H1 (cell line): ENCODE results near the gene IQSEC3. TPM values are rescaled to one million over a fixed set of nuclear protein-coding genes. Genes with fewer than 3 reads are reported as not detected.

Source experiments
- CTCF ChIA-PET: fragments of 300-600 bp; sonication (Branson Sonifier 250); formaldehyde crosslinking; loops from one replicate; lab custom pipeline; 2021; ENCODE audit not compliant: partially characterized antibody; lab: Charles Lee
- POLR2A ChIA-PET: fragments of 300-600 bp; sonication (Branson Sonifier 250); formaldehyde crosslinking; loops from one replicate; lab custom pipeline; 2021; ENCODE audit warnings: inconsistent platforms; ENCODE audit not compliant: partially characterized antibody; lab: Charles Lee
- DNase-seq, 2 experiments: peaks; one replicate each; pipeline versions ENCODE4 v3.0.0 to v3.0.0-alpha.2; 2010 to 2022; ENCODE audit warnings: low spot score in 2 of 2, low read depth in 1 of 2, mixed read lengths in 1 of 2
- FAIRE-seq: peaks from 2 replicates; lab custom pipeline; 2011; peaks lifted over from hg19 to GRCh38; lab: Jason Lieb, UNC
- H2AFZ ChIP-seq: 2 replicates; pipeline ENCODE4 v1.8.1; 2012; ENCODE audit warnings: low read length, inconsistent platforms
- H2AK5ac ChIP-seq: 2 replicates; pipeline ENCODE4 v1.6.1; 2013; ENCODE audit warnings: low read depth, low read length
- H2BK120ac ChIP-seq: replicated peaks from 2 replicates; pipeline ENCODE3; 2013; ENCODE audit warnings: low read depth, low read length, inconsistent platforms
- H2BK12ac ChIP-seq: 2 replicates; pipeline ENCODE4 v1.6.1; 2013; ENCODE audit warnings: low read depth, low read length
- H2BK15ac ChIP-seq: 2 replicates; pipeline ENCODE4 v1.6.1; 2013; ENCODE audit warnings: low read length
- H2BK20ac ChIP-seq: 2 replicates; pipeline ENCODE4 v1.6.1; 2013; ENCODE audit warnings: low read length
- H2BK5ac ChIP-seq: 2 replicates; pipeline ENCODE4 v1.6.1; 2013; ENCODE audit warnings: low read depth, low read length
- H3K14ac ChIP-seq: 2 replicates; pipeline ENCODE4 v1.6.1; 2013; ENCODE audit warnings: inconsistent platforms; ENCODE audit not compliant: insufficient read length
- H3K18ac ChIP-seq: 2 replicates; pipeline ENCODE4 v1.6.1; 2013; ENCODE audit warnings: low read length; ENCODE audit errors: extremely low read depth
- H3K23ac ChIP-seq: 2 replicates; pipeline ENCODE4 v1.6.1; 2013; ENCODE audit warnings: inconsistent platforms; ENCODE audit not compliant: insufficient read length
- H3K23me2 ChIP-seq: 2 replicates; pipeline ENCODE4 v1.6.1; 2013; ENCODE audit warnings: low read depth, low read length
- H3K27ac ChIP-seq: 2 replicates; pipeline ENCODE4 v1.6.1; 2011; ENCODE audit warnings: low read depth, low read length, inconsistent platforms
- H3K27me3 ChIP-seq, 4 experiments: replicated peaks in 1 of 4; 1 replicate in 1 of 4; 2 replicates in 3 of 4; pipeline versions ENCODE4 v1.6.1 to v1.8.1; 2011 to 2013; ENCODE audit warnings: low read length in 3 of 4, mild to moderate bottlenecking in 3 of 4, inconsistent platforms in 2 of 4, mixed read lengths in 2 of 4, moderate library complexity in 1 of 4; ENCODE audit not compliant: control insufficient read depth in 3 of 4, insufficient read depth in 3 of 4; ENCODE audit errors: extremely low read depth in 1 of 4
- H3K36me3 ChIP-seq, 4 experiments: 2 replicates each; pipeline versions ENCODE4 v1.6.1 to v1.8.1; 2011 to 2013; ENCODE audit warnings: mild to moderate bottlenecking in 4 of 4, low read length in 3 of 4, moderate library complexity in 2 of 4, control low read depth in 1 of 4, inconsistent platforms in 1 of 4; ENCODE audit not compliant: insufficient read depth in 4 of 4, control insufficient read depth in 2 of 4
- H3K4ac ChIP-seq: replicated peaks from 2 replicates; pipeline ENCODE3; 2013; ENCODE audit warnings: low read length, low read depth, mixed read lengths, inconsistent platforms; ENCODE audit not compliant: insufficient read length
- H3K4me1 ChIP-seq, 4 experiments: replicated peaks in 1 of 4; 1 replicate in 1 of 4; 2 replicates in 3 of 4; pipeline versions ENCODE4 v1.6.1 to v1.8.1; 2011 to 2013; ENCODE audit warnings: low read length in 3 of 4, inconsistent platforms in 2 of 4, mixed read lengths in 1 of 4; ENCODE audit not compliant: insufficient read depth in 4 of 4, control insufficient read depth in 3 of 4
- H3K4me2 ChIP-seq, 2 experiments: 2 replicates each; pipeline versions ENCODE4 v1.6.1 to v1.8.1; 2011 to 2013; ENCODE audit warnings: low read depth in 2 of 2, low read length in 2 of 2, control low read depth in 1 of 2, inconsistent platforms in 1 of 2, mild to moderate bottlenecking in 1 of 2; ENCODE audit not compliant: insufficient read depth in 1 of 2
- H3K4me3 ChIP-seq, 4 experiments: fragments of 200-600, 300-600 bp in 1 of 4; sonication (generic), shearing (Covaris generic), sonication (Bioruptor Twin) in 1 of 4; 2 replicates each; pipeline versions ENCODE4 v1.5.1 to v1.8.1; 2011 to 2016; ENCODE audit warnings: low read length in 4 of 4, low read depth in 3 of 4, control low read depth in 2 of 4, inconsistent platforms in 2 of 4, mild to moderate bottlenecking in 2 of 4, mixed read lengths in 1 of 4, moderate library complexity in 1 of 4; ENCODE audit not compliant: insufficient read depth in 2 of 4; ENCODE audit errors: extremely low read depth in 1 of 4
- H3K56ac ChIP-seq: replicated peaks from 2 replicates; pipeline ENCODE3; 2013; ENCODE audit warnings: low read depth, mild to moderate bottlenecking, mixed read lengths, low read length, inconsistent platforms; ENCODE audit not compliant: insufficient read length
- H3K79me1 ChIP-seq: 2 replicates; pipeline ENCODE4 v1.6.1; 2013; ENCODE audit warnings: low read depth, low read length, control low read depth
- H3K79me2 ChIP-seq, 2 experiments: 2 replicates each; pipeline versions ENCODE4 v1.6.1 to v1.8.1; 2012 to 2013; ENCODE audit warnings: low read length in 2 of 2, mild to moderate bottlenecking in 2 of 2, inconsistent platforms in 1 of 2; ENCODE audit not compliant: insufficient read depth in 2 of 2, control insufficient read depth in 1 of 2
- H3K9ac ChIP-seq, 4 experiments: replicated peaks in 1 of 4; 1 replicate in 1 of 4; 2 replicates in 3 of 4; pipeline versions ENCODE4 v1.6.1 to v1.8.1; 2011 to 2013; ENCODE audit warnings: low read depth in 3 of 4, low read length in 3 of 4, control low read depth in 2 of 4, mild to moderate bottlenecking in 2 of 4, moderate library complexity in 2 of 4, inconsistent platforms in 1 of 4; ENCODE audit errors: extremely low read depth in 1 of 4
- H3K9me3 ChIP-seq, 2 experiments: 2 replicates each; pipeline versions ENCODE4 v1.6.1 to v1.8.1; 2012 to 2013; ENCODE audit warnings: mild to moderate bottlenecking in 2 of 2, moderate library complexity in 2 of 2, control low read depth in 1 of 2, inconsistent platforms in 1 of 2, low read depth in 1 of 2, low read length in 1 of 2, mixed read lengths in 1 of 2; ENCODE audit not compliant: insufficient read depth in 2 of 2
- H4K20me1 ChIP-seq, 2 experiments: replicated peaks in 1 of 2; 2 replicates each; pipeline versions ENCODE3 to v1.8.1; 2011 to 2013; ENCODE audit warnings: inconsistent platforms in 2 of 2, low read length in 2 of 2, mild to moderate bottlenecking in 1 of 2; ENCODE audit not compliant: insufficient read depth in 2 of 2, control insufficient read depth in 1 of 2
- H4K5ac ChIP-seq: 2 replicates; pipeline ENCODE4 v1.6.1; 2013; ENCODE audit warnings: low read length, low read depth, mixed read lengths, inconsistent platforms; ENCODE audit not compliant: insufficient read length
- H4K8ac ChIP-seq: 2 replicates; pipeline ENCODE4 v1.8.0; 2013; ENCODE audit warnings: mild to moderate bottlenecking, moderate library complexity, low read length, inconsistent platforms; ENCODE audit not compliant: insufficient read depth; ENCODE audit errors: extremely low read depth
- H4K91ac ChIP-seq: replicated peaks from 2 replicates; pipeline ENCODE3; 2013; ENCODE audit warnings: low read length, mixed read lengths, inconsistent platforms; ENCODE audit not compliant: insufficient read length
- CBX5 ChIP-seq: fragments of 300-800, 300-1000 bp; sonication (generic); IDR thresholded peaks from 2 replicates; pipeline ENCODE4 v1.7.1; 2016; ENCODE audit warnings: antibody characterized with exemption, low read length, low read depth
- CHD2 ChIP-seq: IDR thresholded peaks from 2 replicates; pipeline ENCODE4 v1.6.1; 2012; ENCODE audit warnings: low read length, improper control_type of control experiment
- CREB1 ChIP-seq: IDR thresholded peaks from 2 replicates; pipeline ENCODE4 v1.6.1; 2012; ENCODE audit warnings: inconsistent platforms
- EGR1 ChIP-seq: IDR thresholded peaks from 2 replicates; pipeline ENCODE4 v1.6.1; 2011; ENCODE audit warnings: low read depth, low read length, borderline replicate concordance
- KDM4A ChIP-seq: IDR thresholded peaks from one replicate; pipeline ENCODE4 v1.7.1; 2012; ENCODE audit warnings: low read depth, mild to moderate bottlenecking, moderate library complexity, low read length, inconsistent platforms; ENCODE audit not compliant: severe bottlenecking
- MAX ChIP-seq: IDR thresholded peaks from 2 replicates; pipeline ENCODE4 v1.6.1; 2012; ENCODE audit warnings: inconsistent platforms
- NRF1 ChIP-seq: IDR thresholded peaks from 2 replicates; pipeline ENCODE4 v1.6.1; 2011; ENCODE audit warnings: mild to moderate bottlenecking, low read depth, low read length, improper control_type of control experiment
- PHF8 ChIP-seq: fragments of 200-600 bp; sonication (generic); conservative IDR thresholded peaks from 2 replicates; pipeline ENCODE4 v1.7.1; 2012; ENCODE audit warnings: low read depth, mild to moderate bottlenecking, inconsistent platforms, low read length, moderate library complexity
- POLR2A ChIP-seq, 2 experiments: IDR thresholded peaks; 1 replicate in 1 of 2; 2 replicates in 1 of 2; pipeline ENCODE4 v1.6.1; 2011; ENCODE audit warnings: low read depth in 2 of 2, low read length in 2 of 2, mild to moderate bottlenecking in 2 of 2; ENCODE audit errors: control extremely low read depth in 1 of 2
- POLR2AphosphoS5 ChIP-seq: IDR thresholded peaks from 2 replicates; pipeline ENCODE4 v1.6.1; 2011; ENCODE audit warnings: low read depth, low read length
- RFX5 ChIP-seq: IDR thresholded peaks from 2 replicates; pipeline ENCODE4 v1.6.1; 2011; ENCODE audit warnings: low read depth, low read length, improper control_type of control experiment, borderline replicate concordance
- SIN3A ChIP-seq, 2 experiments: IDR thresholded peaks in 1 of 2; conservative IDR thresholded peaks in 1 of 2; 2 replicates each; pipeline ENCODE4 v1.6.1; 2011 to 2012; ENCODE audit warnings: low read length in 2 of 2, improper control_type of control experiment in 1 of 2, low read depth in 1 of 2, mild to moderate bottlenecking in 1 of 2
- SP4 ChIP-seq: IDR thresholded peaks from 2 replicates; pipeline ENCODE4 v1.6.1; 2012; ENCODE audit warnings: low read length, inconsistent platforms
- WGBS, 2 experiments: shearing (Covaris generic) in 1 of 2; methylation state at CpG; one replicate each; pipeline versions ENCODE4 v1.1.6 to v1.1.7; 2013 to 2015; ENCODE audit warnings: low lambda C conversion rate in 2 of 2, mixed read lengths in 2 of 2, inconsistent platforms in 1 of 2, low coverage in 1 of 2, missing lambda C conversion rate in 1 of 2; ENCODE audit not compliant: insufficient replicate concordance in 2 of 2, insufficient coverage in 1 of 2, insufficient read length in 1 of 2; ENCODE audit errors: extremely low coverage in 1 of 2, missing lambda C conversion rate in 1 of 2; 5-methylcytosine and 5-hydroxymethylcytosine counted together
- polyA plus RNA-seq, 7 experiments: library from polyadenylated mRNA; depleted of rRNA in 3 of 7; stranded (reverse) in 5 of 7; unstranded in 2 of 7; fragments of >200 nt in 5 of 7; fragments of 200-250 nt in 2 of 7; gene quantifications; 1 replicate in 5 of 7; 2 replicates in 1 of 7; 4 replicates in 1 of 7; pipeline versions ENCODE4 v1.2.1 to v1.2.3, GENCODE V29; 2011 to 2013; ENCODE audit warnings: missing spikeins in 2 of 7, mixed read lengths in 2 of 7
- total RNA-seq: library from RNA; stranded (reverse); fragmentation: NEBNext Ultra II Directional; extraction: Animal tissue kit (Norgen Biotek cat#: 25700); gene quantifications from 2 replicates; pipeline ENCODE4 v1.2.1, GENCODE V29; 2021

IQSEC3 gene
- total and polyA plus RNA-seq, 2 of the 8 experiments (the other 6 are each of a cell fraction or from before 2014, with no cell fraction given) = 1.2 to 3.1 TPM

- WGBS, 2 experiments = 83% methylated on average over 6 of the region's 7 CpGs; no CpG with 5 or more reads in 1 of the 2 experiments
Measured at GRCh38 chr12:194276-194675, 127.7 kb downstream of the IQSEC3 start.

More at GRCh38 chr12:194276-194675, 127.7 kb downstream of the IQSEC3 start:
- Histone ChIP-seq H3K4me2 (no peak overlapping the region), H4K8ac (no peak overlapping the region), H3K27ac (no peak overlapping the region), H2BK20ac (no peak overlapping the region), H3K4ac (no peak overlapping the region), H2BK5ac (no peak overlapping the region), H3K56ac (no peak overlapping the region), H2BK120ac (no peak overlapping the region), H2BK15ac (no peak overlapping the region), H3K9ac (no peak overlapping the region), H2BK12ac (no peak overlapping the region), H2AK5ac (no peak overlapping the region), H3K18ac (no peak overlapping the region), H3K36me3 (no peaks in the 10 kb centered on the region), H4K5ac (no peak overlapping the region), H3K79me1 (no peaks in the 10 kb centered on the region), H3K23me2 (peaks cover 2% of the 10 kb centered on the region; the same call in 1 of the 2 replicates), H3K79me2 (no peaks in the 10 kb centered on the region), H3K14ac (no peak overlapping the region), H3K4me3 (no peak overlapping the region), H4K20me1 (no peaks in the 10 kb centered on the region), H4K91ac (no peak overlapping the region), H3K9me3 (no peaks in the 10 kb centered on the region), H3K23ac (no peak overlapping the region), H3K27me3 (peaks cover 0 to 11% (median 4%) of the 10 kb centered on the region in 4 experiments; a peak in 4 of 7 replicates), H2AFZ (no peak overlapping the region), H3K4me1 (peaks cover 0 to 2% (median under 1%) of the 10 kb centered on the region in 4 experiments; a peak in 1 of 7 replicates)
- DNase-seq (no peak), FAIRE-seq (no peak)
- TF ChIP-seq SP4 (no peak), POLR2AphosphoS5 (no peak), RFX5 (no peak), POLR2A (IDR thresholded peaks at IDR 0.05; ENCODE audit: control extremely low read depth in 1 of 2, low read depth in 2 of 2, low read length in 2 of 2) (no peak), MAX (no peak), CREB1 (no peak), PHF8 (no peak), SIN3A (conservative IDR thresholded peaks at IDR 0.05 in 1 of 2, IDR thresholded peaks at IDR 0.05 in 1 of 2; ENCODE audit: low read depth in 1 of 2, low read length in 2 of 2) (no peak), EGR1 (no peak), NRF1 (no peak), CBX5 (no peak), CHD2 (no peak), KDM4A (no peak)
- CTCF ChIA-PET = interaction anchor here (0.7 to 1.8 kb wide), 2 partner anchors 13 to 25 kb away, joined by 3 to 11 read pairs; no protein-coding TSS in a partner anchor
- POLR2A ChIA-PET = interaction anchor here (1.0 to 1.4 kb wide), 2 partner anchors 9 to 26 kb away, joined by 3 read pairs; no protein-coding TSS in a partner anchor
